Stomach (tissue), 4 donors: ENCODE results near the gene PLLP.
"Not testable (repeated sequence)": the region's sequence is repeated elsewhere in the genome, so short reads cannot be mapped to it uniquely, and the experiment has no call there.

ENCODE experiments used
- POLR2AphosphoS5 ChIP-seq, 3 donors: sonication (generic); formaldehyde crosslinking; IDR thresholded peaks; one replicate each; pipeline ENCODE4 v1.6.1; 2016; ENCODE audit warnings: antibody characterized with exemption in 3 of 3
- TF ChIP-seq, protein P1 (sequence below), 7 experiments: fragments of 450-650 bp in 4 of 7; fragments of 200-600 bp in 3 of 7; sonication (generic) in 3 of 7; IDR thresholded peaks; one replicate each; pipeline ENCODE4 v1.5.1; 2016 to 2019; ENCODE audit warnings: antibody characterized with exemption in 7 of 7, control low read depth in 2 of 7, mild to moderate bottlenecking in 1 of 7

DNA sequence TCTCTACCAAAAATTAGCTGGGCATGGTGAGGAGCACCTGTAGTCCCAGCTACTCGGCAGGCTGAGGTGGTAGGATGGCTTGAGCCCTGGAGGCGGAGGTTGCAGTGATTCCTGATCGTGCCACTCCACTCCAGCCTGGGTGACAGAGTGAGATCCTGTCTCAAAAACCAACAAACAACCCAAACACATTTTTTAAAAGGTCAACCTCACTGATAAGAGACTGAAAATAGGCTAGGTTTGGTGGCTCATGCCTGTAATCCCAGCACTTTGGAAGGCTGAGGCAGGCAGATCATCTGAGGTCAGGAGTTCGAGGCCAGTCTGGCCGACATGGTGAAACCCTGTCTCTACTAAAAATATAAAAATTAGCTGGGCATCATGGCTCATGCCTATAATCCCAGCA lies 8.5 kb downstream of the PLLP start:
- TF ChIP-seq, protein P1, sequence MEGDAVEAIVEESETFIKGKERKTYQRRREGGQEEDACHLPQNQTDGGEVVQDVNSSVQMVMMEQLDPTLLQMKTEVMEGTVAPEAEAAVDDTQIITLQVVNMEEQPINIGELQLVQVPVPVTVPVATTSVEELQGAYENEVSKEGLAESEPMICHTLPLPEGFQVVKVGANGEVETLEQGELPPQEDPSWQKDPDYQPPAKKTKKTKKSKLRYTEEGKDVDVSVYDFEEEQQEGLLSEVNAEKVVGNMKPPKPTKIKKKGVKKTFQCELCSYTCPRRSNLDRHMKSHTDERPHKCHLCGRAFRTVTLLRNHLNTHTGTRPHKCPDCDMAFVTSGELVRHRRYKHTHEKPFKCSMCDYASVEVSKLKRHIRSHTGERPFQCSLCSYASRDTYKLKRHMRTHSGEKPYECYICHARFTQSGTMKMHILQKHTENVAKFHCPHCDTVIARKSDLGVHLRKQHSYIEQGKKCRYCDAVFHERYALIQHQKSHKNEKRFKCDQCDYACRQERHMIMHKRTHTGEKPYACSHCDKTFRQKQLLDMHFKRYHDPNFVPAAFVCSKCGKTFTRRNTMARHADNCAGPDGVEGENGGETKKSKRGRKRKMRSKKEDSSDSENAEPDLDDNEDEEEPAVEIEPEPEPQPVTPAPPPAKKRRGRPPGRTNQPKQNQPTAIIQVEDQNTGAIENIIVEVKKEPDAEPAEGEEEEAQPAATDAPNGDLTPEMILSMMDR (IDR thresholded peaks at IDR 0.05) = not testable (repeated sequence)
- not testable (repeated sequence) for TF ChIP-seq POLR2AphosphoS5 (IDR thresholded peaks at IDR 0.05)
